GM21737 (cell line): Measurements from ENCODE around the gene NUDCD3.

Experiments used
- ATAC-seq: cut with Tn5 transposase; IDR thresholded peaks from one replicate; pipeline ENCODE4 v1.9.1; 2021; ENCODE audit warnings: mild to moderate bottlenecking, moderate library complexity; ENCODE audit not compliant: unreplicated experiment

NUDCD3 gene

GRCh38 chr7:44372560-44373417 is 117.7 kb downstream of the NUDCD3 start:
- ATAC-seq, result no peak

DNA sequence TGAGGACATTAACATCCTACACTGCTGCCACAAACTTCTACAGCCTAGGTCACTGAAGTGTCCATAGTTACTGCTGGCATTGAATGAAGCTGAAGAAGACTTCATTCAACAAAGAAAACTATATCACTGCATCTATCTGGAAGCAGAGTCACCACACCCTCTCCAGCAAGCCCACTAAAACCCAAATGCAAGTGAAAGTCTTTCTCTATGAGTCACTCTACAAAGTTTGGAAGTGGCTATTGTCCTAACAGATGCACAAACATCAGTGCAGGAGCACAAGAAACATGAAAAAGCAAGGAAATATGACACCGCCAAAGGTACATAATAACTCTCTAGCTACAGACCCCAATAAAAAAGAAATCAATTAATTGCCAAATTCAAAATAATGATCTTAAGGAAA is 121.6 kb downstream of the NUDCD3 start:
- no peak for ATAC-seq

DNA sequence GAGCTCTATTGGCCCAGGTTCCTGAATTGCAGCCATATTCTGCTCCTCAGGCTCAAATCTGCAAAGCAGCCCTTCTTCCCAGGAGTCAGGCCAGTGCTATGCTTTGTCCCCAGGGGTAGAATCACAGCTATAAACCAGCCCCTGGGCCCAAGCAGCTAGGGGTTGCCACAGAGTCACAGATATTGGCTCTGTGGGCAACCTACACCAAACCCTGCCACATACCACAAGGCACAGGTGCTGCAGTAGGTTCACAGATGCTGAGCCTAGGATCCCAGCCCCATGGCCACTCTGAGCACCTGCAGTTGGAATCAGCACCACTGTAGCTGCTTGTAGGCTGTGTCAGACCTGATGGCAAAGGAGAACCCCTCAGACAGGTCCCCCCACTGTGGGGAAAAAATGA is 122.0 kb downstream of the NUDCD3 start:
- ATAC-seq, result no peak

GRCh38 chr7:44367475-44368043 is 122.9 kb downstream of the NUDCD3 start:
- no peak for ATAC-seq

- no peak for ATAC-seq
Measured at GRCh38 chr7:44366986-44367385, 123.5 kb downstream of the NUDCD3 start.

- ATAC-seq, result no peak
Measured at GRCh38 chr7:44353668-44354067, 136.8 kb downstream of the NUDCD3 start.

DNA sequence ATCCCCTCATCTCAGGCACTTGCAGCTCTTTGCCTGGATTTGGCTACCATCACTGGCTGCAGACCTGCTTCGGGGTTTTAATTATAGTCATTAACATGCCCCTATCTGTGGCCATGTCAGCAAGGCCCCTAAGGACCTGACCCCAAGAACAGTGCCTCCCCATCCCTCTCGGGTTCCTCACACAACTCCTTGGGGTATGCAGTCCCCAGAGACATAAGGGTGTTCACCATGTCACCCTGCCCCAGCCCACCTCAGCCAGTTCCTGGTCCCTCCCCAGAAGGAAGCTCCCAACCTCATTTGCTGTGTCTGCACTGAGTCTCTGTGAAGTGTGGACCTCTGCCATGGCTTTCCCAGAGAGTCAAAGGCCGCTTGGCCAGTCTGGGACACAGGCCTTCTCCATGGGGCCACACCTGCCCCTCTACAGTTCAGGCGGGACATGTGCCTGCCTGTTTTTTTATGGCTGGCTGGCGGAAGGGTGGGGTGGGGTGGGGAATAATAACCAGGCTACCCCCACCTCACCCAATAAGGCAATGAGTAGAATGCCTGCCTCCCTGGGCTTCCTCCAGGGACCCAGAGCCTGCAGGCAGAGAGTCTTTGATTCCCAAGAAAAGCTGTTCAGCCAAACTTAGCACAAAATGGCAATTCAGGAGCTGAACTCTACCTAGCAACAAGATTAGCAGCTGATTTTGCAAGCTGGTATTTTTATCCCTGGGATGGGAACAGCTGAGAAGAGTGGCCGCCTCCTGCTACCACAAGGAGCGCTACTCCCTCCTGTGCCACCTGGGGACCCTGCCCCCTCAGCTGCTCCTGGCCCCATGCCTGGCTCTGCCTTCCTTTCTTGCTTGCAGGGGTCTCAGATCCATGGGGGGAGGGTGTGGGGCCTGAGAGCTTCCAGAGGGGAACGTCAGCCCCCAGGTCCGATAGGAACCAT is 141.3 kb downstream of the NUDCD3 start:
- ATAC-seq, result no peak

DNA sequence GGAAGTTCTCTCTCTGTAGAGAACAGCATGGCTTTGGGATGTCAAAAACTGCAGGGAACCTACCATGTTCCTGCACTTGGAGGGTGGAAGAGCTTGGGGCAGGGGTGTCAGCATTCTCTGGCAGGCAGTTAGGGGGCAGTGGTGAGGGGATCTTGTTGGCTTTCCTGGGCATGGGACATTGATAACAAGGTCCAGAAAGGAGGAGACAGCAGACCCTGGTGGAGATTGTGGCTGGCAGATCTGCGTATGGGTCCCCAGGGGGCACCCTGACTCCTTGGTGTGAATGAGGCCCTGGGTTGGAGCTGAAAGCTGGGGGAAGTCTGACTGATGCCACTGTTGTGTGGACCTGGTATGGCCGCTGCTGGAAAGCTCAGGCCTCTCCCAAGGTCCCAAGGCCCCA is 142.2 kb downstream of the NUDCD3 start:
- no peak for ATAC-seq

DNA sequence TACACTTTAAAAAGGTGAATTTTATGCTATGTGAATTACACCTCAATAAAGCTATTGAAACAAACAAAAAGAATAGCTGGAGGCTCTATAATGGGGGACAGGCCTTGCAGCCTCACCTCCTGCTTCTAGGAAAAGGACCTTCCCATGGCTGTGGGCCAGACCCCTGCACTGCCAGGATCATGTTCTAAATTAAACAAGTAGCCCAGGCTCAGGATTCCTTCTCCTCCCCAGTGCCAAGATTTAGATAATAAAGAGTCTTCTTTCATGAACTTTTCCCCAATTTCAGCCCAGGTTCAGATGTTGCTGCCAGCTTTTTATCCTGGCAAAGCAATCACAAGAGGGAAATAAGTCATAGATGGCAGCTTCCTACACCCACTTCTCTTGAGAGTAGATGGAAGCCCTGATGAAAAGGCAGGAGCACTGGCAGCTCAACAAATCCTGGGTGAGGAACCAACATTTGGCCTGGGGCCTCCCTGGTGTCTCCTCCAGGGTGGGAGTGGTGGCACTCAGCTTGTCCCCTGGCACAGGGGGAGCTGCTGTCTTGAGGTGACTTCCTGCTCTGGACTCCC is 142.8 kb downstream of the NUDCD3 start:
- ATAC-seq, result no peak

DNA sequence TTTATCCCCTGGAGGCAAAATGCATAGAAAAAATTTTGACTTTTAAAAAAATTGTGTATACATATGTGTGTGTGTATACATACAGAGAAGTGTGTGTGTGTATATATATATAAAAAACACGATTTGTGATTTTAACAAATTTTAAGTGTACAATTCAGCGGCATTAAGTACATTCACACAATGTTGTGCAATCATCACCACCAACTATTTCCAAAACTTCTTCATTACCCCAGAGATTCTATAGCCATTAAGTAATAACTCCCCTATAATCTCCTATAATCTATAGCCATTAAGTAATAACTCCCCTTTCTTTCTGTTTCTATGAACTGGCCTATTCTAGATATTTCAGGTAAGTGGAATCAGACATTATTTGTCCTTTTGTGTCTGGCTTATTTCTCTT is 144.4 kb downstream of the NUDCD3 start:
- no peak for ATAC-seq

- no peak for ATAC-seq
Measured at GRCh38 chr7:44341401-44341800, 149.1 kb downstream of the NUDCD3 start.

- ATAC-seq, result no peak
Measured at GRCh38 chr7:44338600-44338999, 151.9 kb downstream of the NUDCD3 start.

DNA sequence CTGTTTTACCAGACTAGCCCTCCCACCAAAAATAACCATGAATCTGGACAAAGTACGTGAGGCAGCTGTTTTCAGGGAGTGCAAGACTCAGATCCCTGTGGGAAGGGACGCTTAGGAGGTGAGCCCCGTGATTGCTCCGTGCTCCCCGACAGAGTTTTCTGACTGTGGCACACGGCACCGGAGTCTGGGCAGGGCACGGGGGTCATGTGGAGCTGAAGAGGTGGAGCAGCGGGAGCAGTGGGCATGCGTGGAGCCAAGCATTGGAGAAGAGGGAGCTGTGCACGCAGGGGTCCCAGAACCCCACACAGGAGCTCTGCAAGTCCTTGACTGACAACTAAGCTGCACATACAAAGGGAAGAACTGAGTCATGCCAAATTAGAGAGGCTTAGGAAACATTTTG is 154.0 kb downstream of the NUDCD3 start:
- no peak for ATAC-seq

DNA sequence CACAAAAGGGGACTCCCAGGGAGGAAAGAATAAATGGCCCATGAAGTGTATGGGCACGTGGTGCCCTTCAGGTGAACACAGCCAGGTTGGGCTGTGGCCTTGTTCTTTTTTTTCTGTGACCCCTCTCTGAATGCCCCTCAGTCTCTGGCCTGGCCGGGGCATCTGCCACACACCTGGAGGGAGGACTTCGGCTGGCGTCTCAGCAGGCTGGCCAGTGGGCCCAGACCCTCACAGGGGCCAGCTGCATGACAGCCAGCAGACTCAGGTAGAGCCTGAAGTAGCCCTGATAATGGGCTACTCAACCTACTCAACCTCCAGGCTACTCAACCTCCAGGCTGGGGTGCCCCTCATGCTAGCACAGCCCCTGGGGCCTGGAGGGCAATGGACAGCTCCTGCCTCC is 155.3 kb downstream of the NUDCD3 start:
- no peak for ATAC-seq

DNA sequence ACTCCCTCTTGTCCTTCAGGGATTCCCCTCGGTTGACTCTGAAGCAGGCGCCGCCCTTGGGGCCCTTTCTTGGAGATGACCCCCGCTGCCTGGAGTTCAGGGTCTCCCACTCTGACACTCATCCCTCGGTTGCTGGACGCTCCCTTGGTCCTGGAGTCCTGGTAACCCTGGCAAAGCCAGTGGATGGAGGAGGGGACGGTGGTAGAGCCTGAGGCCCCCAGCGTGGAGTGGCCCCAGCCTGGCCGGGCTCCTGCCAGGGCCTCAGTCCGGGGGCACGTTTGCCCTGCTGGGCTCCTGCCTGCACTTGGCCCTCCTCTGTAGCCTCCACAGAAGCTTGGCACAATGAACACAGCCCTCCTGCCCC is 155.7 kb downstream of the NUDCD3 start:
- ATAC-seq, result no peak

GRCh38 chr7:44333911-44334733 is 156.3 kb downstream of the NUDCD3 start:
- ATAC-seq, result no peak

DNA sequence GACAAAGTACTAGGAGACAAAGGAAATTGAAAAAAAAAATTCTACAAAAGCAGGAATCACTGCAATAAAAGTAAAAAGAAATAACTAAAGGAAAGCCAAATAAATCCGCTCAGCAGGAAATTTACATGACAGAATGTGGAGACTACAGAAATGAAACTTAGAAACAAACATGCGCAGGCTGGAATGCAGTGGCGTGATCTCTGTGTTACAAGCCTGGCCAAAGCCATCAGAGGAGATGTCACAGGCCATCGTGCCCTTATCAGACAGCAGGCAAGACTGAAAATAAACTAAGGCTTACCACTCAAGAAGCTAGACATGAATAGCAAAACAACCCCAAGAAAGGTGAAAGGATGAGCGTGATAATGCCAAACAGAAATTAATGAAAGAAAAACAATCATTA is 158.8 kb downstream of the NUDCD3 start:
- no peak for ATAC-seq

DNA sequence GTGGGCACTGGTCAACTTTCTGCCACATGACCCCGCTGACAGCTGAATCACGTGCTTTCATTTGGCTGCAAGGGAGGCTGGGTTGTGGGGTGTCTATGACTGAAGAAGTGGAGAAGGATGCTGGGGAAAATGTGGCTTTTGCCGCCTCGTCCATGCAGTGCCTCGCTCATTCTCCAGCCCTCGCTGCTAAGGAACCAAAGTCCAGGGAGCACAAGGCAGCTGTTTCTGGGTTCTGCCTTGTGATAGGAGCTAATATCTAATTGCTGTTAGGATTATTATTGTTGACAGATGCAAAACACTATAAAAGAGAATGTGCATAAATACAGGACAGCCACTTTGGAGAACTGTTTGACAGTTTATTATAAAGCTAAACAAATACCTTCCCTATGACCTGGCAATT is 160.1 kb downstream of the NUDCD3 start:
- ATAC-seq, result no peak

DNA sequence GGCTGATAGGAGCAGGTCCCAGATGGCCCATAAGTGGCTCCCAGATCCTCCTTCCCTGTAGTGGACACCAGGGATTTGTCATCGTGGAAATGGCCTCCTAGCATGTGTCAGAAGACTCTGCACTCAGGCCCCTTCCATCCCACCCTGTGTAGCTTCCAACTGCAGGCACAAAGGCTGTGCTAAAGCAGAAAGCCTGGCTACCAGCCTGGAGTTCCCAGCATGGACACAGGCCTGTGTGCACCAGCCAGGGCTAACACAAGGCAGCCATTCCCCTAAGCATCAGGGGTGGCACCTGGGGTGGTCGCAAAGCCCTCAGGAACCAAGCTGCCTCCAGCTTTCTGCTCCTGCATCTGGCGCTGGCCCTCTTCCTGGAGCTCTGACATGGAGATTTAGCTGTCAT is 160.6 kb downstream of the NUDCD3 start:
- ATAC-seq, result no peak
